ENCODE data around the gene BRICD5. TPM values are rescaled to one million over a fixed set of nuclear protein-coding genes. Genes with fewer than 3 reads are reported as not detected.

The BRICD5 gene
- total and polyA plus RNA-seq, 2 of the 13 experiments (the other 11 are each of a cell fraction or from before 2014, with no cell fraction given), result 1.6 to 5.8 TPM

DNA sequence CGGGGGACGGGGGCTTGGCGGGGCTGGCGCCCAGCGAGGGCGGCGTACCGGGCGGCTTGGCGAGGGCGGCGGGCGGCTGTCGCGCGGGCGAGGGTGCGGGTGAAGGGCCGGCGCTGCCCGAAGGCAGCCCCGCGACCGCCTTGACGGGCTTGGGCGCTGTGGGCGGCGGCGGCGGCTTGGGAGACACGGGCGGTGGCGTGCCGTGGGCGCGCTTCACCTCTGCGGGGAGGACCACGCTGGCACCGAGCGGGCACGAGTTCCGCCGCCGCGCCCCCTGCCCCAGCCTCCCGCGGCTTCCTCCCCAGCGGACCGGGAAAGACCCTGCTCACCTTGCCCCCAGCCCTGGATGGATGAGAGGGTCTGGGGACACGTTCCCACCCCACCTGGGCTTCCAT, 31.6 kb downstream of the BRICD5 start:
- no peak overlapping the region for H3K9ac ChIP-seq (ENCODE audit: insufficient read depth, low read depth, low read length)
- H3K27ac ChIP-seq (ENCODE audit: extremely low read length, insufficient read depth, low read length), result no peak overlapping the region
- H3K4me3 ChIP-seq (replicated peaks in 1 of 3; ENCODE audit: insufficient read depth in 1 of 3, low read depth in 2 of 3, low read length in 3 of 3), result no peak overlapping the region
- peaks cover 17% of the 10 kb centered on the region for H3K4me1 ChIP-seq (ENCODE audit: insufficient read depth, low read length)
- no peaks in the 10 kb centered on the region for H3K79me2 ChIP-seq (ENCODE audit: insufficient read depth, low read length)
- BruUV-seq (replicated peaks), result no TSS peak
- intact Hi-C loops (cut with micrococcal nuclease; ENCODE audit: unreplicated experiment) (no loop called here), in situ Hi-C loops (cut with HindIII; ENCODE audit: extremely low pct_ligation_motif_present, low pct_unique_long_range_greater_than_20kb) (no loop called here)
- ATAC-seq (no peak), DNase-seq (ENCODE audit: low spot score) (no peak), FAIRE-seq (no peak)
- no peaks in the 10 kb centered on the region for H3K9me3 ChIP-seq (ENCODE audit: low read length)
- TF ChIP-seq ZNF292 (CRISPR knock-in tag; IDR thresholded peaks at IDR 0.05; ENCODE audit: borderline replicate concordance, low read depth) (no peak), ZNF143 (CRISPR knock-in tag; IDR thresholded peaks at IDR 0.05) (no peak), MAFG (CRISPR knock-in tag; IDR thresholded peaks at IDR 0.05) (no peak), SAP130 (CRISPR knock-in tag; IDR thresholded peaks at IDR 0.05; ENCODE audit: low read depth) (no peak), ZNF75D (CRISPR knock-in tag; IDR thresholded peaks at IDR 0.05; ENCODE audit: borderline replicate concordance) (no peak)
- TF ChIP-seq, protein P1, sequence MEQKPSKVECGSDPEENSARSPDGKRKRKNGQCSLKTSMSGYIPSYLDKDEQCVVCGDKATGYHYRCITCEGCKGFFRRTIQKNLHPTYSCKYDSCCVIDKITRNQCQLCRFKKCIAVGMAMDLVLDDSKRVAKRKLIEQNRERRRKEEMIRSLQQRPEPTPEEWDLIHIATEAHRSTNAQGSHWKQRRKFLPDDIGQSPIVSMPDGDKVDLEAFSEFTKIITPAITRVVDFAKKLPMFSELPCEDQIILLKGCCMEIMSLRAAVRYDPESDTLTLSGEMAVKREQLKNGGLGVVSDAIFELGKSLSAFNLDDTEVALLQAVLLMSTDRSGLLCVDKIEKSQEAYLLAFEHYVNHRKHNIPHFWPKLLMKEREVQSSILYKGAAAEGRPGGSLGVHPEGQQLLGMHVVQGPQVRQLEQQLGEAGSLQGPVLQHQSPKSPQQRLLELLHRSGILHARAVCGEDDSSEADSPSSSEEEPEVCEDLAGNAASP (CRISPR knock-in tag; IDR thresholded peaks at IDR 0.05; ENCODE audit: borderline replicate concordance), result no peak
- H3K27me3 ChIP-seq (ENCODE audit: control insufficient read depth in 1 of 2, insufficient read depth in 2 of 2, low read length in 2 of 2), result no peaks in the 10 kb centered on the region
- ChIA-PET POLR2A (no interaction called here), CTCF (ENCODE audit: low intra/inter-chr PET ratio, low total read pairs) (no interaction called here)
- 97% methylated on average over 38 of the region's 50 CpGs for WGBS (ENCODE audit: low lambda C conversion rate)
- H4K20me1 ChIP-seq (ENCODE audit: insufficient read depth, low read length), result no peaks in the 10 kb centered on the region
- H3K36me3 ChIP-seq (replicated peaks in 1 of 2; ENCODE audit: control insufficient read depth in 1 of 2, insufficient read depth in 2 of 2, low read length in 2 of 2), result peaks cover 7 to 18% of the 10 kb centered on the region in 2 experiments; a peak in 2 of 5 replicates
- H2AFZ ChIP-seq (ENCODE audit: low read length), result no peak overlapping the region
- H3K4me2 ChIP-seq (ENCODE audit: low read depth, low read length), result no peak overlapping the region

DNA sequence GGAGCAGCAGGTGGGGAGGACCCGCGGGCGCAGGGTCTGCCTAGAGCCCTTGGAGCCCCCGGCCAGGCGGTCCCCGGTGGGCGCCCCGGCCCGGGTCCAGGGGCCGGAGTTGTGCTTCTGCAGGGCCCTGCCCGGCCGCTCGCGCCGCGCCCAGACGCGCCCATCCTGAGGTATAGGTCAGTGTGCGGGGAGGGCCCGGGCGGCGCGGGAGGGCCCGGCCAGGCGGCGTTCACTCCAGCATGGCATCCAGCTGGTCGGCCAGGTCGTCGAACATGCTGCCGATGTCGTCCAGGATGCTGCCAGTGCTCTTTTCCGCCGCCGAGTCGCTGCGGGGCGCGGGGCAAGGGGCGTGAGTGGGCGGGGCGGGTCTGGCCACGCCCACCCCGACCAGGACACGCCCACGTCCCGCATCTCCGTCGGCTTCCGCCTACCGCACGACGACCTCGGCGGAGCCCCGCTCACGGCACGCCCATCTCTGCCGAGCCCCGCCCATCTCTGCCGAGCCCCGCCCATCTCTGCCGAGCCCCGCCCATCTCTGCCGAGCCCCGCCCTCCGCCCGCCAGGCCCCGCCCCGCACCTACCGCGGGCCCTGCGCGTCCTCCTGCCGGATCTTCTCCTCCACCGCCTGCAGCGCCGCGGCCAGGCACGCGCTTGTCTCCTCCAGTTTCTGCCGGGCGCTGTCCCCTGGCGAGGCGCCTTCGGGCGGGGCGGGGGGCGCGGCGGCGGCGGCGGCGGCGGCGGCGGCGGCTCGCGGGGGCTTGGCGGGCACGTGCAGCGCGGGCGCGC, 32.1 kb downstream of the BRICD5 start:
- Histone ChIP-seq H3K27ac (ENCODE audit: extremely low read length, insufficient read depth, low read length) (no peak overlapping the region), H4K20me1 (ENCODE audit: insufficient read depth, low read length) (no peaks in the 10 kb centered on the region), H3K27me3 (ENCODE audit: control insufficient read depth in 1 of 2, insufficient read depth in 2 of 2, low read length in 2 of 2) (no peaks in the 10 kb centered on the region), H3K9me3 (ENCODE audit: low read length) (no peaks in the 10 kb centered on the region), H3K4me3 (replicated peaks in 1 of 3; ENCODE audit: insufficient read depth in 1 of 3, low read depth in 2 of 3, low read length in 3 of 3) (no peak overlapping the region), H3K4me2 (ENCODE audit: low read depth, low read length) (no peak overlapping the region), H3K79me2 (ENCODE audit: insufficient read depth, low read length) (no peaks in the 10 kb centered on the region), H3K4me1 (ENCODE audit: insufficient read depth, low read length) (peaks cover 17% of the 10 kb centered on the region), H2AFZ (ENCODE audit: low read length) (no peak overlapping the region), H3K9ac (ENCODE audit: insufficient read depth, low read depth, low read length) (no peak overlapping the region), H3K36me3 (replicated peaks in 1 of 2; ENCODE audit: control insufficient read depth in 1 of 2, insufficient read depth in 2 of 2, low read length in 2 of 2) (peaks cover 7 to 20% of the 10 kb centered on the region in 2 experiments; a peak in 2 of 5 replicates)
- ChIA-PET POLR2A (interaction anchor here (1.7 kb wide), 1 partner anchor 23 kb away, joined by 5 read pairs; the partner anchor contains the start of gene TRAF7), CTCF (ENCODE audit: low intra/inter-chr PET ratio, low total read pairs) (no interaction called here)
- no TSS peak for BruUV-seq (replicated peaks)
- intact Hi-C loops (cut with micrococcal nuclease; ENCODE audit: unreplicated experiment) (no loop called here), in situ Hi-C loops (cut with HindIII; ENCODE audit: extremely low pct_ligation_motif_present, low pct_unique_long_range_greater_than_20kb) (no loop called here)
- 95% methylated on average over 96 of the region's 106 CpGs for WGBS (ENCODE audit: low lambda C conversion rate)
- no peak for FAIRE-seq
- no peak for DNase-seq (ENCODE audit: low spot score)
- ATAC-seq, result no peak
- TF ChIP-seq, protein P2, sequence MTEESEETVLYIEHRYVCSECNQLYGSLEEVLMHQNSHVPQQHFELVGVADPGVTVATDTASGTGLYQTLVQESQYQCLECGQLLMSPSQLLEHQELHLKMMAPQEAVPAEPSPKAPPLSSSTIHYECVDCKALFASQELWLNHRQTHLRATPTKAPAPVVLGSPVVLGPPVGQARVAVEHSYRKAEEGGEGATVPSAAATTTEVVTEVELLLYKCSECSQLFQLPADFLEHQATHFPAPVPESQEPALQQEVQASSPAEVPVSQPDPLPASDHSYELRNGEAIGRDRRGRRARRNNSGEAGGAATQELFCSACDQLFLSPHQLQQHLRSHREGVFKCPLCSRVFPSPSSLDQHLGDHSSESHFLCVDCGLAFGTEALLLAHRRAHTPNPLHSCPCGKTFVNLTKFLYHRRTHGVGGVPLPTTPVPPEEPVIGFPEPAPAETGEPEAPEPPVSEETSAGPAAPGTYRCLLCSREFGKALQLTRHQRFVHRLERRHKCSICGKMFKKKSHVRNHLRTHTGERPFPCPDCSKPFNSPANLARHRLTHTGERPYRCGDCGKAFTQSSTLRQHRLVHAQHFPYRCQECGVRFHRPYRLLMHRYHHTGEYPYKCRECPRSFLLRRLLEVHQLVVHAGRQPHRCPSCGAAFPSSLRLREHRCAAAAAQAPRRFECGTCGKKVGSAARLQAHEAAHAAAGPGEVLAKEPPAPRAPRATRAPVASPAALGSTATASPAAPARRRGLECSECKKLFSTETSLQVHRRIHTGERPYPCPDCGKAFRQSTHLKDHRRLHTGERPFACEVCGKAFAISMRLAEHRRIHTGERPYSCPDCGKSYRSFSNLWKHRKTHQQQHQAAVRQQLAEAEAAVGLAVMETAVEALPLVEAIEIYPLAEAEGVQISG (CRISPR knock-in tag; IDR thresholded peaks at IDR 0.05), result no peak
- 0 out of 2 replicates have a peak, but pooled peaks have one; percentile 7 for TF ChIP-seq RBFOX2 (IDR thresholded peaks at IDR 0.05; ENCODE audit: low read depth, low read length)
- no peak for TF ChIP-seq PRPF4 (IDR thresholded peaks at IDR 0.05; ENCODE audit: low read depth, low read length, poor library complexity, severe bottlenecking)
- TF ChIP-seq, protein P3, sequence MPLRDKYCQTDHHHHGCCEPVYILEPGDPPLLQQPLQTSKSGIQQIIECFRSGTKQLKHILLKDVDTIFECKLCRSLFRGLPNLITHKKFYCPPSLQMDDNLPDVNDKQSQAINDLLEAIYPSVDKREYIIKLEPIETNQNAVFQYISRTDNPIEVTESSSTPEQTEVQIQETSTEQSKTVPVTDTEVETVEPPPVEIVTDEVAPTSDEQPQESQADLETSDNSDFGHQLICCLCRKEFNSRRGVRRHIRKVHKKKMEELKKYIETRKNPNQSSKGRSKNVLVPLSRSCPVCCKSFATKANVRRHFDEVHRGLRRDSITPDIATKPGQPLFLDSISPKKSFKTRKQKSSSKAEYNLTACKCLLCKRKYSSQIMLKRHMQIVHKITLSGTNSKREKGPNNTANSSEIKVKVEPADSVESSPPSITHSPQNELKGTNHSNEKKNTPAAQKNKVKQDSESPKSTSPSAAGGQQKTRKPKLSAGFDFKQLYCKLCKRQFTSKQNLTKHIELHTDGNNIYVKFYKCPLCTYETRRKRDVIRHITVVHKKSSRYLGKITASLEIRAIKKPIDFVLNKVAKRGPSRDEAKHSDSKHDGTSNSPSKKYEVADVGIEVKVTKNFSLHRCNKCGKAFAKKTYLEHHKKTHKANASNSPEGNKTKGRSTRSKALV (CRISPR knock-in tag; IDR thresholded peaks at IDR 0.05), result no peak
- TF ChIP-seq SP1 (IDR thresholded peaks at IDR 0.05), result no peak
- TF ChIP-seq SP1 (CRISPR knock-in tag; IDR thresholded peaks at IDR 0.05), result peak; percentile 62; the same call in 1 of the 2 replicates
